H1 (cell line): ENCODE results near the gene PHLDA2. TPM values are rescaled to one million over a fixed set of nuclear protein-coding genes. Genes with fewer than 3 reads are reported as not detected.

Experiments used
- CTCF ChIA-PET: fragments of 300-600 bp; sonication (Branson Sonifier 250); formaldehyde crosslinking; loops from one replicate; lab custom pipeline; 2021; ENCODE audit not compliant: partially characterized antibody; lab: Charles Lee
- POLR2A ChIA-PET: fragments of 300-600 bp; sonication (Branson Sonifier 250); formaldehyde crosslinking; loops from one replicate; lab custom pipeline; 2021; ENCODE audit warnings: inconsistent platforms; ENCODE audit not compliant: partially characterized antibody; lab: Charles Lee
- DNase-seq, 2 experiments: peaks; one replicate each; pipeline versions ENCODE4 v3.0.0 to v3.0.0-alpha.2; 2010 to 2022; ENCODE audit warnings: low spot score in 2 of 2, low read depth in 1 of 2, mixed read lengths in 1 of 2
- FAIRE-seq: peaks from 2 replicates; lab custom pipeline; 2011; peaks lifted over from hg19 to GRCh38; lab: Jason Lieb, UNC
- H2AFZ ChIP-seq: 2 replicates; pipeline ENCODE4 v1.8.1; 2012; ENCODE audit warnings: low read length, inconsistent platforms
- H2AK5ac ChIP-seq: 2 replicates; pipeline ENCODE4 v1.6.1; 2013; ENCODE audit warnings: low read depth, low read length
- H2BK120ac ChIP-seq: replicated peaks from 2 replicates; pipeline ENCODE3; 2013; ENCODE audit warnings: low read depth, low read length, inconsistent platforms
- H2BK12ac ChIP-seq: 2 replicates; pipeline ENCODE4 v1.6.1; 2013; ENCODE audit warnings: low read depth, low read length
- H2BK15ac ChIP-seq: 2 replicates; pipeline ENCODE4 v1.6.1; 2013; ENCODE audit warnings: low read length
- H2BK20ac ChIP-seq: 2 replicates; pipeline ENCODE4 v1.6.1; 2013; ENCODE audit warnings: low read length
- H2BK5ac ChIP-seq: 2 replicates; pipeline ENCODE4 v1.6.1; 2013; ENCODE audit warnings: low read depth, low read length
- H3K14ac ChIP-seq: 2 replicates; pipeline ENCODE4 v1.6.1; 2013; ENCODE audit warnings: inconsistent platforms; ENCODE audit not compliant: insufficient read length
- H3K18ac ChIP-seq: 2 replicates; pipeline ENCODE4 v1.6.1; 2013; ENCODE audit warnings: low read length; ENCODE audit errors: extremely low read depth
- H3K23ac ChIP-seq: 2 replicates; pipeline ENCODE4 v1.6.1; 2013; ENCODE audit warnings: inconsistent platforms; ENCODE audit not compliant: insufficient read length
- H3K23me2 ChIP-seq: 2 replicates; pipeline ENCODE4 v1.6.1; 2013; ENCODE audit warnings: low read depth, low read length
- H3K27ac ChIP-seq: 2 replicates; pipeline ENCODE4 v1.6.1; 2011; ENCODE audit warnings: low read depth, low read length, inconsistent platforms
- H3K27me3 ChIP-seq, 4 experiments: replicated peaks in 1 of 4; 1 replicate in 1 of 4; 2 replicates in 3 of 4; pipeline versions ENCODE4 v1.6.1 to v1.8.1; 2011 to 2013; ENCODE audit warnings: low read length in 3 of 4, mild to moderate bottlenecking in 3 of 4, inconsistent platforms in 2 of 4, mixed read lengths in 2 of 4, moderate library complexity in 1 of 4; ENCODE audit not compliant: control insufficient read depth in 3 of 4, insufficient read depth in 3 of 4; ENCODE audit errors: extremely low read depth in 1 of 4
- H3K36me3 ChIP-seq, 4 experiments: 2 replicates each; pipeline versions ENCODE4 v1.6.1 to v1.8.1; 2011 to 2013; ENCODE audit warnings: mild to moderate bottlenecking in 4 of 4, low read length in 3 of 4, moderate library complexity in 2 of 4, control low read depth in 1 of 4, inconsistent platforms in 1 of 4; ENCODE audit not compliant: insufficient read depth in 4 of 4, control insufficient read depth in 2 of 4
- H3K4ac ChIP-seq: replicated peaks from 2 replicates; pipeline ENCODE3; 2013; ENCODE audit warnings: low read length, low read depth, mixed read lengths, inconsistent platforms; ENCODE audit not compliant: insufficient read length
- H3K4me1 ChIP-seq, 4 experiments: replicated peaks in 1 of 4; 1 replicate in 1 of 4; 2 replicates in 3 of 4; pipeline versions ENCODE4 v1.6.1 to v1.8.1; 2011 to 2013; ENCODE audit warnings: low read length in 3 of 4, inconsistent platforms in 2 of 4, mixed read lengths in 1 of 4; ENCODE audit not compliant: insufficient read depth in 4 of 4, control insufficient read depth in 3 of 4
- H3K4me2 ChIP-seq, 2 experiments: 2 replicates each; pipeline versions ENCODE4 v1.6.1 to v1.8.1; 2011 to 2013; ENCODE audit warnings: low read depth in 2 of 2, low read length in 2 of 2, control low read depth in 1 of 2, inconsistent platforms in 1 of 2, mild to moderate bottlenecking in 1 of 2; ENCODE audit not compliant: insufficient read depth in 1 of 2
- H3K4me3 ChIP-seq, 4 experiments: fragments of 200-600, 300-600 bp in 1 of 4; sonication (generic), shearing (Covaris generic), sonication (Bioruptor Twin) in 1 of 4; 2 replicates each; pipeline versions ENCODE4 v1.5.1 to v1.8.1; 2011 to 2016; ENCODE audit warnings: low read length in 4 of 4, low read depth in 3 of 4, control low read depth in 2 of 4, inconsistent platforms in 2 of 4, mild to moderate bottlenecking in 2 of 4, mixed read lengths in 1 of 4, moderate library complexity in 1 of 4; ENCODE audit not compliant: insufficient read depth in 2 of 4; ENCODE audit errors: extremely low read depth in 1 of 4
- H3K56ac ChIP-seq: replicated peaks from 2 replicates; pipeline ENCODE3; 2013; ENCODE audit warnings: low read depth, mild to moderate bottlenecking, mixed read lengths, low read length, inconsistent platforms; ENCODE audit not compliant: insufficient read length
- H3K79me1 ChIP-seq: 2 replicates; pipeline ENCODE4 v1.6.1; 2013; ENCODE audit warnings: low read depth, low read length, control low read depth
- H3K79me2 ChIP-seq, 2 experiments: 2 replicates each; pipeline versions ENCODE4 v1.6.1 to v1.8.1; 2012 to 2013; ENCODE audit warnings: low read length in 2 of 2, mild to moderate bottlenecking in 2 of 2, inconsistent platforms in 1 of 2; ENCODE audit not compliant: insufficient read depth in 2 of 2, control insufficient read depth in 1 of 2
- H3K9ac ChIP-seq, 4 experiments: replicated peaks in 1 of 4; 1 replicate in 1 of 4; 2 replicates in 3 of 4; pipeline versions ENCODE4 v1.6.1 to v1.8.1; 2011 to 2013; ENCODE audit warnings: low read depth in 3 of 4, low read length in 3 of 4, control low read depth in 2 of 4, mild to moderate bottlenecking in 2 of 4, moderate library complexity in 2 of 4, inconsistent platforms in 1 of 4; ENCODE audit errors: extremely low read depth in 1 of 4
- H3K9me3 ChIP-seq, 2 experiments: 2 replicates each; pipeline versions ENCODE4 v1.6.1 to v1.8.1; 2012 to 2013; ENCODE audit warnings: mild to moderate bottlenecking in 2 of 2, moderate library complexity in 2 of 2, control low read depth in 1 of 2, inconsistent platforms in 1 of 2, low read depth in 1 of 2, low read length in 1 of 2, mixed read lengths in 1 of 2; ENCODE audit not compliant: insufficient read depth in 2 of 2
- H4K20me1 ChIP-seq, 2 experiments: replicated peaks in 1 of 2; 2 replicates each; pipeline versions ENCODE3 to v1.8.1; 2011 to 2013; ENCODE audit warnings: inconsistent platforms in 2 of 2, low read length in 2 of 2, mild to moderate bottlenecking in 1 of 2; ENCODE audit not compliant: insufficient read depth in 2 of 2, control insufficient read depth in 1 of 2
- H4K5ac ChIP-seq: 2 replicates; pipeline ENCODE4 v1.6.1; 2013; ENCODE audit warnings: low read length, low read depth, mixed read lengths, inconsistent platforms; ENCODE audit not compliant: insufficient read length
- H4K8ac ChIP-seq: 2 replicates; pipeline ENCODE4 v1.8.0; 2013; ENCODE audit warnings: mild to moderate bottlenecking, moderate library complexity, low read length, inconsistent platforms; ENCODE audit not compliant: insufficient read depth; ENCODE audit errors: extremely low read depth
- H4K91ac ChIP-seq: replicated peaks from 2 replicates; pipeline ENCODE3; 2013; ENCODE audit warnings: low read length, mixed read lengths, inconsistent platforms; ENCODE audit not compliant: insufficient read length
- ATF3 ChIP-seq: IDR thresholded peaks from 2 replicates; pipeline ENCODE4 v1.6.1; 2011; ENCODE audit warnings: low read depth, mild to moderate bottlenecking, low read length; ENCODE audit not compliant: insufficient read depth
- BCL11A ChIP-seq, 2 experiments: IDR thresholded peaks; one replicate each; pipeline ENCODE4 v1.6.1; 2011; ENCODE audit warnings: low read depth in 2 of 2, low read length in 2 of 2, mild to moderate bottlenecking in 2 of 2
- CTCF ChIP-seq, 3 experiments: IDR thresholded peaks; 1 replicate in 2 of 3; 2 replicates in 1 of 3; pipeline versions ENCODE4 v1.5.1 to v1.6.1; 2011; ENCODE audit warnings: low read length in 3 of 3, mild to moderate bottlenecking in 3 of 3, inconsistent platforms in 2 of 3, low read depth in 1 of 3, moderate library complexity in 1 of 3; ENCODE audit not compliant: insufficient read depth in 1 of 3; ENCODE audit errors: control extremely low read depth in 1 of 3
- HDAC2 ChIP-seq, 2 experiments: fragments of 300-600 bp in 1 of 2; sonication (generic) in 1 of 2; IDR thresholded peaks; 2 replicates each; pipeline ENCODE4 v1.6.1; 2011 to 2012; ENCODE audit warnings: low read depth in 2 of 2, low read length in 2 of 2, mild to moderate bottlenecking in 2 of 2, moderate library complexity in 2 of 2, borderline replicate concordance in 1 of 2, inconsistent platforms in 1 of 2
- JUND ChIP-seq: IDR thresholded peaks from 2 replicates; pipeline ENCODE4 v1.6.1; 2011; ENCODE audit warnings: mild to moderate bottlenecking, improper control_type of control experiment, low read length
- KDM1A ChIP-seq: fragments of 200-600, 300-600 bp; sonication (generic); IDR thresholded peaks from 2 replicates; pipeline ENCODE4 v1.7.1; 2016; ENCODE audit warnings: mild to moderate bottlenecking, low read length, borderline replicate concordance
- WGBS, 2 experiments: shearing (Covaris generic) in 1 of 2; methylation state at CpG; one replicate each; pipeline versions ENCODE4 v1.1.6 to v1.1.7; 2013 to 2015; ENCODE audit warnings: low lambda C conversion rate in 2 of 2, mixed read lengths in 2 of 2, inconsistent platforms in 1 of 2, low coverage in 1 of 2, missing lambda C conversion rate in 1 of 2; ENCODE audit not compliant: insufficient replicate concordance in 2 of 2, insufficient coverage in 1 of 2, insufficient read length in 1 of 2; ENCODE audit errors: extremely low coverage in 1 of 2, missing lambda C conversion rate in 1 of 2; 5-methylcytosine and 5-hydroxymethylcytosine counted together
- polyA plus RNA-seq, 7 experiments: library from polyadenylated mRNA; depleted of rRNA in 3 of 7; stranded (reverse) in 5 of 7; unstranded in 2 of 7; fragments of >200 nt in 5 of 7; fragments of 200-250 nt in 2 of 7; gene quantifications; 1 replicate in 5 of 7; 2 replicates in 1 of 7; 4 replicates in 1 of 7; pipeline versions ENCODE4 v1.2.1 to v1.2.3, GENCODE V29; 2011 to 2013; ENCODE audit warnings: missing spikeins in 2 of 7, mixed read lengths in 2 of 7
- total RNA-seq: library from RNA; stranded (reverse); fragmentation: NEBNext Ultra II Directional; extraction: Animal tissue kit (Norgen Biotek cat#: 25700); gene quantifications from 2 replicates; pipeline ENCODE4 v1.2.1, GENCODE V29; 2021

Gene PHLDA2
- total and polyA plus RNA-seq, 2 of the 8 experiments (the other 6 are each of a cell fraction or from before 2014, with no cell fraction given), result 5.2 to 7.6 TPM

GRCh38 chr11:2929950-2930703, 907 bp upstream of the PHLDA2 start:
- H3K27me3 ChIP-seq, result peaks cover 25 to 41% (median 37%) of the 10 kb centered on the region in 4 experiments
- peaks cover 4 to 9% of the 10 kb centered on the region in 2 experiments for H4K20me1 ChIP-seq
- 0 out of 2 replicates have a peak overlapping the region, but pooled peaks have one; percentile 62 for H3K18ac ChIP-seq
- H2BK5ac ChIP-seq, result 0 out of 2 replicates have a peak overlapping the region, but pooled peaks have one; percentile 12
- no peak for FAIRE-seq
- H4K8ac ChIP-seq, result peak overlapping the region; percentile 45
- peak overlapping the region; percentile 50 for H4K91ac ChIP-seq
- H2AFZ ChIP-seq, result no peak overlapping the region
- no peak overlapping the region for H3K14ac ChIP-seq
- peak overlapping the region; percentile 12 to 56 (median 32) for H3K4me3 ChIP-seq
- DNase-seq, result peak in 1 of 2 experiments; percentile 73
- H2BK120ac ChIP-seq, result peak overlapping the region; percentile 43
- H3K36me3 ChIP-seq, result no peaks in the 10 kb centered on the region
- no peak overlapping the region for H2AK5ac ChIP-seq
- no peak overlapping the region for H3K23ac ChIP-seq
- no peak overlapping the region for H2BK15ac ChIP-seq
- H3K4ac ChIP-seq, result no peak overlapping the region
- peaks cover 0 to 13% (median 5%) of the 10 kb centered on the region in 4 experiments; a peak in 6 of 7 replicates for H3K4me1 ChIP-seq
- ChIA-PET POLR2A (interaction anchor here (0.9 to 3.1 kb wide), 15 partner anchors 9 to 397 kb away, joined by 3 to 20 read pairs (median 6); partner anchors contain the start of genes CARS1, CDKN1C and NAP1L4), CTCF (interaction anchor here (0.5 to 9.4 kb wide), 29 partner anchors 9 to 767 kb away, joined by 3 to 129 read pairs (median 3); partner anchors contain the start of gene CDKN1C)
- no peaks in the 10 kb centered on the region for H3K79me2 ChIP-seq
- peaks cover 8% of the 10 kb centered on the region; the same call in 1 of the 2 replicates for H3K23me2 ChIP-seq
- peak overlapping the region; percentile 72 to 88 for H3K4me2 ChIP-seq
- no peak overlapping the region for H3K56ac ChIP-seq
- H3K79me1 ChIP-seq, result no peaks in the 10 kb centered on the region
- no peak overlapping the region for H3K27ac ChIP-seq
- peak overlapping the region; percentile 45; the same call in 1 of the 2 replicates for H2BK12ac ChIP-seq
- no peaks in the 10 kb centered on the region for H3K9me3 ChIP-seq
- no peak overlapping the region for H3K9ac ChIP-seq
- no peak overlapping the region; the same call in 1 of the 2 replicates for H2BK20ac ChIP-seq
- no peak overlapping the region for H4K5ac ChIP-seq
- 8% methylated on average over 46 of the region's 47 CpGs; no CpG with 5 or more reads in 1 of the 2 experiments for WGBS, 2 experiments
- TF ChIP-seq KDM1A (peak; percentile 99), HDAC2 (IDR thresholded peaks at IDR 0.05; ENCODE audit: borderline replicate concordance in 1 of 2, low read depth in 2 of 2, low read length in 2 of 2) (peak in 1 of 2 experiments; percentile 91; a peak in 1 of 4 replicates), CTCF (IDR thresholded peaks at IDR 0.05; ENCODE audit: control extremely low read depth in 1 of 3, insufficient read depth in 1 of 3, low read depth in 1 of 3, low read length in 3 of 3) (peak in 1 of 3 experiments; percentile 20; a peak in 1 of 4 replicates), ATF3 (0 out of 2 replicates have a peak, but pooled peaks have one; percentile 40), JUND (peak; percentile 89), BCL11A (IDR thresholded peaks at IDR 0.05; ENCODE audit: low read depth in 2 of 2, low read length in 2 of 2) (no peak)
